ENCODE results near the gene ITFG2. TPM values are rescaled to one million over a fixed set of nuclear protein-coding genes. Genes with fewer than 3 reads are reported as not detected.

The ITFG2 gene
- total RNA-seq, 1 experiment from 2014 or later = 41.6 TPM

GRCh38 chr12:2800046-2800570 is 12.4 kb upstream of the ITFG2 start:
- Mint-ChIP-seq H3K4me3 (no peak overlapping the region), H3K9me3 (peaks cover 0 to 3% of the 10 kb centered on the region in 2 experiments; a peak in 2 of 5 replicates), H3K27me3 (ENCODE audit: low read depth) (no peaks in the 10 kb centered on the region), H3K27ac (no peak overlapping the region), H3K36me3 (ENCODE audit: insufficient read depth in 1 of 3, low read depth in 3 of 3) (peaks cover 73 to 92% (median 90%) of the 10 kb centered on the region in 3 experiments), H3K4me1 (peaks cover 9 to 15% of the 10 kb centered on the region in 2 experiments)
- H3K27me3 ChIP-seq (ENCODE audit: insufficient read depth, low read length) = no peaks in the 10 kb centered on the region
- no peak overlapping the region for H2AFZ ChIP-seq (ENCODE audit: low read length)
- H3K4me2 ChIP-seq (ENCODE audit: insufficient read depth, insufficient read length, low read length) = no peak overlapping the region
- no peak overlapping the region for H3K14ac ChIP-seq (ENCODE audit: insufficient read depth, low read length)
- no peak overlapping the region for H2BK15ac ChIP-seq (ENCODE audit: low read depth, low read length)
- TF ChIP-seq, protein P1, sequence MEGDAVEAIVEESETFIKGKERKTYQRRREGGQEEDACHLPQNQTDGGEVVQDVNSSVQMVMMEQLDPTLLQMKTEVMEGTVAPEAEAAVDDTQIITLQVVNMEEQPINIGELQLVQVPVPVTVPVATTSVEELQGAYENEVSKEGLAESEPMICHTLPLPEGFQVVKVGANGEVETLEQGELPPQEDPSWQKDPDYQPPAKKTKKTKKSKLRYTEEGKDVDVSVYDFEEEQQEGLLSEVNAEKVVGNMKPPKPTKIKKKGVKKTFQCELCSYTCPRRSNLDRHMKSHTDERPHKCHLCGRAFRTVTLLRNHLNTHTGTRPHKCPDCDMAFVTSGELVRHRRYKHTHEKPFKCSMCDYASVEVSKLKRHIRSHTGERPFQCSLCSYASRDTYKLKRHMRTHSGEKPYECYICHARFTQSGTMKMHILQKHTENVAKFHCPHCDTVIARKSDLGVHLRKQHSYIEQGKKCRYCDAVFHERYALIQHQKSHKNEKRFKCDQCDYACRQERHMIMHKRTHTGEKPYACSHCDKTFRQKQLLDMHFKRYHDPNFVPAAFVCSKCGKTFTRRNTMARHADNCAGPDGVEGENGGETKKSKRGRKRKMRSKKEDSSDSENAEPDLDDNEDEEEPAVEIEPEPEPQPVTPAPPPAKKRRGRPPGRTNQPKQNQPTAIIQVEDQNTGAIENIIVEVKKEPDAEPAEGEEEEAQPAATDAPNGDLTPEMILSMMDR (conservative IDR thresholded peaks at IDR 0.05) = no peak
- no peak overlapping the region for H3K27ac ChIP-seq (ENCODE audit: insufficient read length, low read depth, low read length)
- no peaks in the 10 kb centered on the region for H3K4me1 ChIP-seq (ENCODE audit: insufficient read depth, low read length)
- no peak overlapping the region for H2BK12ac ChIP-seq (ENCODE audit: insufficient read length, low read depth, low read length)
- no peak overlapping the region for H4K8ac ChIP-seq (replicated peaks; ENCODE audit: insufficient read length, low read depth, low read length)
- no peak for DNase-seq
- no peak overlapping the region for H3K56ac ChIP-seq (ENCODE audit: insufficient read length, low read depth, low read length)
- H3K4ac ChIP-seq (ENCODE audit: low read depth, low read length) = no peak overlapping the region
- H2AK5ac ChIP-seq (ENCODE audit: insufficient read length, low read length) = no peak overlapping the region
- no peaks in the 10 kb centered on the region for H4K20me1 ChIP-seq (ENCODE audit: control insufficient read depth, insufficient read depth, insufficient read length)
- H2BK5ac ChIP-seq (ENCODE audit: insufficient read length, low read length) = no peak overlapping the region
- no peak overlapping the region for H3K9ac ChIP-seq (ENCODE audit: extremely low read depth, insufficient read length, low read length)
- no peak overlapping the region for H3K18ac ChIP-seq (ENCODE audit: insufficient read length, low read depth, low read length)
- H3K23ac ChIP-seq (ENCODE audit: insufficient read length, low read depth, low read length) = no peak overlapping the region
- peaks cover 8% of the 10 kb centered on the region; the same call in 1 of the 2 replicates for H3K79me2 ChIP-seq (ENCODE audit: insufficient read depth, low read length)
- no peak overlapping the region for H4K5ac ChIP-seq (ENCODE audit: insufficient read length, low read depth, low read length)
- H4K91ac ChIP-seq (ENCODE audit: insufficient read length, low read depth, low read length) = no peak overlapping the region
- no CpG with 5 or more reads among the region's 3 CpGs for WGBS (ENCODE audit: extremely low coverage, insufficient read length, low lambda C conversion rate)
- H2BK120ac ChIP-seq (ENCODE audit: low read depth, low read length, poor library complexity, severe bottlenecking) = no peak overlapping the region
- no peaks in the 10 kb centered on the region for H3K79me1 ChIP-seq (ENCODE audit: insufficient read depth, low read depth, low read length, poor library complexity, severe bottlenecking)
- peaks cover 6% of the 10 kb centered on the region for H3K23me2 ChIP-seq (ENCODE audit: insufficient read length, low read depth, low read length, poor library complexity, severe bottlenecking)
- no peak overlapping the region for H3T11ph ChIP-seq (ENCODE audit: low read length)
- no peaks in the 10 kb centered on the region for H3K9me3 ChIP-seq (ENCODE audit: control insufficient read depth, low read depth, low read length)
- H2BK20ac ChIP-seq (ENCODE audit: low read depth, low read length, poor library complexity, severe bottlenecking) = no peak overlapping the region
